Aorta (tissue), 5 donors: Measurements from ENCODE around the gene RANBP1. TPM values are rescaled to one million over a fixed set of nuclear protein-coding genes. Genes with fewer than 3 reads are reported as not detected.
A peak's percentile ranks its signal among the peaks of the same experiment; 100 is the strongest.

Experiments
- ATAC-seq: fragments of 200-7000 bp; cut with Tn5 transposase; one replicate; pipeline ENCODE4 v1.9.1; 2022; ENCODE audit warnings: moderate library complexity; ENCODE audit not compliant: low FRiP score
- DNase-seq, 2 donors: peaks; one replicate each; pipeline ENCODE4 v3.0.0-alpha.2; 2020
- H3K27ac ChIP-seq, 2 donors: one replicate each; pipeline ENCODE4 v1.5.1; 2013; ENCODE audit warnings: low read length in 2 of 2, mild to moderate bottlenecking in 2 of 2, moderate library complexity in 2 of 2, control low read depth in 1 of 2, inconsistent platforms in 1 of 2, low read depth in 1 of 2
- H3K27me3 ChIP-seq, 2 donors: one replicate each; pipeline ENCODE4 v1.6.1; 2013; ENCODE audit warnings: control low read depth in 1 of 2, low read length in 1 of 2, mild to moderate bottlenecking in 1 of 2, moderate library complexity in 1 of 2; ENCODE audit not compliant: insufficient read depth in 2 of 2, control insufficient read depth in 1 of 2
- H3K36me3 ChIP-seq, 2 donors: one replicate each; pipeline ENCODE4 v1.6.1; 2013; ENCODE audit warnings: control low read depth in 1 of 2, low read length in 1 of 2, mild to moderate bottlenecking in 1 of 2; ENCODE audit not compliant: insufficient read depth in 2 of 2, control insufficient read depth in 1 of 2
- H3K4me1 ChIP-seq, 2 donors: one replicate each; pipeline ENCODE4 v1.6.1; 2013; ENCODE audit warnings: low read length in 2 of 2, control low read depth in 1 of 2, mild to moderate bottlenecking in 1 of 2, moderate library complexity in 1 of 2; ENCODE audit not compliant: insufficient read depth in 2 of 2, control insufficient read depth in 1 of 2
- H3K4me3 ChIP-seq, 2 donors: one replicate each; pipeline ENCODE4 v1.5.1; 2013; ENCODE audit warnings: low read length in 2 of 2, control low read depth in 1 of 2, mild to moderate bottlenecking in 1 of 2
- H3K9me3 ChIP-seq: one replicate; pipeline ENCODE4 v1.6.1; 2013; ENCODE audit warnings: mild to moderate bottlenecking, low read length; ENCODE audit not compliant: control insufficient read depth
- WGBS, 2 donors: extraction: QIAGEN DNeasy Blood & Tissue Kit; methylation state at CpG; one replicate each; pipeline ENCODE4 v1.1.7; 2013; 5-methylcytosine and 5-hydroxymethylcytosine counted together
- intact Hi-C, 2 donors: fragments of 100-400 bp; cut with DNase I; formaldehyde crosslinking; loops; one replicate each; pipeline versions ENCODE4 v1.14.2 to v1.15.0; 2022
- polyA plus RNA-seq, 2 donors: library from polyadenylated mRNA; stranded (reverse); fragments of 200-250 nt; gene quantifications; one replicate each; pipeline ENCODE4 v1.2.3, GENCODE V29; 2013
- total RNA-seq, 2 donors: library from RNA; stranded (reverse); fragmentation: NEBNext Ultra II Directional; extraction: Animal tissue kit (Norgen Biotek cat#: 25700); gene quantifications; one replicate each; pipeline ENCODE4 v1.2.1, GENCODE V29; 2021
- donor health status: healthy with polysubstance abuse.
- donor health status: Bipolar disorder and iron deficiency.
- donor health status: DM: no; HTN: no; CAD: no.
- donor health status: DM: no; HTN: no; CAD: no.
- donor health status: DM: yes; HTN: yes; CAD: no.

RANBP1 gene
- total and polyA plus RNA-seq, 4 donors = 49.8 to 75.0 (median 56.1) TPM

- Histone ChIP-seq H3K9me3 (no peaks in the 10 kb centered on the region), H3K4me1 (no peaks in the 10 kb centered on the region), H3K27me3 (no peaks in the 10 kb centered on the region), H3K27ac (no peak overlapping the region), H3K36me3 (peaks cover 0 to 10% of the 10 kb centered on the region in 2 donors), H3K4me3 (no peak overlapping the region)
- WGBS, 2 donors = 76 to 78% methylated on average over 23 of the region's 23 CpGs
- DNase-seq (peak; percentile 41 to 62), ATAC-seq (no peak)
- intact Hi-C loops = no loop called here
Measured at GRCh38 chr22:20109411-20110358, 6.2 kb upstream of the RANBP1 start.

- ATAC-seq (no peak), DNase-seq (peak; percentile 37 to 49)
- no peaks in the 10 kb centered on the region for H3K27me3 ChIP-seq
- no peaks in the 10 kb centered on the region for H3K4me1 ChIP-seq
- H3K36me3 ChIP-seq = peaks cover 0 to 10% of the 10 kb centered on the region in 2 donors
- H3K4me3 ChIP-seq = no peak overlapping the region
- no peaks in the 10 kb centered on the region for H3K9me3 ChIP-seq
- 80% methylated on average over 9 of the region's 9 CpGs for WGBS, 2 donors
- no peak overlapping the region for H3K27ac ChIP-seq
- intact Hi-C loops = no loop called here
Measured at GRCh38 chr22:20110359-20110985, 5.4 kb upstream of the RANBP1 start.

- Histone ChIP-seq H3K9me3 (no peaks in the 10 kb centered on the region), H3K4me3 (no peak overlapping the region), H3K36me3 (peaks cover 0 to 10% of the 10 kb centered on the region in 2 donors), H3K27me3 (no peaks in the 10 kb centered on the region), H3K27ac (no peak overlapping the region), H3K4me1 (no peaks in the 10 kb centered on the region)
- DNase-seq (peak; percentile 25 to 45), ATAC-seq (no peak)
- intact Hi-C loops = no loop called here
- 56 to 61% methylated on average over 14 of the region's 14 CpGs for WGBS, 2 donors
Measured at GRCh38 chr22:20111045-20111688, 4.7 kb upstream of the RANBP1 start.

GRCh38 chr22:20111689-20112622, 3.9 kb upstream of the RANBP1 start:
- H3K4me1 ChIP-seq = no peaks in the 10 kb centered on the region
- H3K27me3 ChIP-seq = no peaks in the 10 kb centered on the region
- intact Hi-C loops = no loop called here
- no peak overlapping the region for H3K27ac ChIP-seq
- H3K36me3 ChIP-seq = peaks cover 0 to 9% of the 10 kb centered on the region in 2 donors
- DNase-seq (peak; percentile 29 to 57), ATAC-seq (no peak)
- H3K4me3 ChIP-seq = no peak overlapping the region
- no peaks in the 10 kb centered on the region for H3K9me3 ChIP-seq
- 57 to 61% methylated on average over 6 to 7 of the region's 7 CpGs for WGBS, 2 donors

- WGBS, 2 donors = 78 to 80% methylated on average over 26 of the region's 26 CpGs
- H3K4me3 ChIP-seq = no peak overlapping the region
- no peaks in the 10 kb centered on the region for H3K4me1 ChIP-seq
- H3K27ac ChIP-seq = no peak overlapping the region
- ATAC-seq (no peak), DNase-seq (peak; percentile 42 to 70)
- intact Hi-C loops = no loop called here
- H3K9me3 ChIP-seq = no peaks in the 10 kb centered on the region
- H3K27me3 ChIP-seq = no peaks in the 10 kb centered on the region
- peaks cover 0 to 4% of the 10 kb centered on the region in 2 donors for H3K36me3 ChIP-seq
Measured at GRCh38 chr22:20112623-20113511, 3.0 kb upstream of the RANBP1 start.

GRCh38 chr22:20113551-20114310, 2.2 kb upstream of the RANBP1 start:
- Histone ChIP-seq H3K27me3 (no peaks in the 10 kb centered on the region), H3K27ac (no peak overlapping the region), H3K36me3 (peaks cover 0 to 4% of the 10 kb centered on the region in 2 donors), H3K4me1 (no peaks in the 10 kb centered on the region), H3K4me3 (no peak overlapping the region), H3K9me3 (no peaks in the 10 kb centered on the region)
- no peak for ATAC-seq
- DNase-seq = peak; percentile 40 to 73
- WGBS, 2 donors = 79 to 80% methylated on average over 19 of the region's 19 CpGs
- intact Hi-C loops = no loop called here
